H1 (cell line): ENCODE results near the gene PRR35. TPM values are rescaled to one million over a fixed set of nuclear protein-coding genes. Genes with fewer than 3 reads are reported as not detected.

Experiments used
- CTCF ChIA-PET: fragments of 300-600 bp; sonication (Branson Sonifier 250); formaldehyde crosslinking; loops from one replicate; lab custom pipeline; 2021; ENCODE audit not compliant: partially characterized antibody; lab: Charles Lee
- POLR2A ChIA-PET: fragments of 300-600 bp; sonication (Branson Sonifier 250); formaldehyde crosslinking; loops from one replicate; lab custom pipeline; 2021; ENCODE audit warnings: inconsistent platforms; ENCODE audit not compliant: partially characterized antibody; lab: Charles Lee
- DNase-seq, 2 experiments: peaks; one replicate each; pipeline versions ENCODE4 v3.0.0 to v3.0.0-alpha.2; 2010 to 2022; ENCODE audit warnings: low spot score in 2 of 2, low read depth in 1 of 2, mixed read lengths in 1 of 2
- FAIRE-seq: peaks from 2 replicates; lab custom pipeline; 2011; peaks lifted over from hg19 to GRCh38; lab: Jason Lieb, UNC
- H2AFZ ChIP-seq: 2 replicates; pipeline ENCODE4 v1.8.1; 2012; ENCODE audit warnings: low read length, inconsistent platforms
- H2AK5ac ChIP-seq: 2 replicates; pipeline ENCODE4 v1.6.1; 2013; ENCODE audit warnings: low read depth, low read length
- H2BK120ac ChIP-seq: replicated peaks from 2 replicates; pipeline ENCODE3; 2013; ENCODE audit warnings: low read depth, low read length, inconsistent platforms
- H2BK12ac ChIP-seq: 2 replicates; pipeline ENCODE4 v1.6.1; 2013; ENCODE audit warnings: low read depth, low read length
- H2BK15ac ChIP-seq: 2 replicates; pipeline ENCODE4 v1.6.1; 2013; ENCODE audit warnings: low read length
- H2BK20ac ChIP-seq: 2 replicates; pipeline ENCODE4 v1.6.1; 2013; ENCODE audit warnings: low read length
- H2BK5ac ChIP-seq: 2 replicates; pipeline ENCODE4 v1.6.1; 2013; ENCODE audit warnings: low read depth, low read length
- H3K14ac ChIP-seq: 2 replicates; pipeline ENCODE4 v1.6.1; 2013; ENCODE audit warnings: inconsistent platforms; ENCODE audit not compliant: insufficient read length
- H3K18ac ChIP-seq: 2 replicates; pipeline ENCODE4 v1.6.1; 2013; ENCODE audit warnings: low read length; ENCODE audit errors: extremely low read depth
- H3K23ac ChIP-seq: 2 replicates; pipeline ENCODE4 v1.6.1; 2013; ENCODE audit warnings: inconsistent platforms; ENCODE audit not compliant: insufficient read length
- H3K23me2 ChIP-seq: 2 replicates; pipeline ENCODE4 v1.6.1; 2013; ENCODE audit warnings: low read depth, low read length
- H3K27ac ChIP-seq: 2 replicates; pipeline ENCODE4 v1.6.1; 2011; ENCODE audit warnings: low read depth, low read length, inconsistent platforms
- H3K27me3 ChIP-seq, 4 experiments: replicated peaks in 1 of 4; 1 replicate in 1 of 4; 2 replicates in 3 of 4; pipeline versions ENCODE4 v1.6.1 to v1.8.1; 2011 to 2013; ENCODE audit warnings: low read length in 3 of 4, mild to moderate bottlenecking in 3 of 4, inconsistent platforms in 2 of 4, mixed read lengths in 2 of 4, moderate library complexity in 1 of 4; ENCODE audit not compliant: control insufficient read depth in 3 of 4, insufficient read depth in 3 of 4; ENCODE audit errors: extremely low read depth in 1 of 4
- H3K36me3 ChIP-seq, 4 experiments: 2 replicates each; pipeline versions ENCODE4 v1.6.1 to v1.8.1; 2011 to 2013; ENCODE audit warnings: mild to moderate bottlenecking in 4 of 4, low read length in 3 of 4, moderate library complexity in 2 of 4, control low read depth in 1 of 4, inconsistent platforms in 1 of 4; ENCODE audit not compliant: insufficient read depth in 4 of 4, control insufficient read depth in 2 of 4
- H3K4ac ChIP-seq: replicated peaks from 2 replicates; pipeline ENCODE3; 2013; ENCODE audit warnings: low read length, low read depth, mixed read lengths, inconsistent platforms; ENCODE audit not compliant: insufficient read length
- H3K4me1 ChIP-seq, 4 experiments: replicated peaks in 1 of 4; 1 replicate in 1 of 4; 2 replicates in 3 of 4; pipeline versions ENCODE4 v1.6.1 to v1.8.1; 2011 to 2013; ENCODE audit warnings: low read length in 3 of 4, inconsistent platforms in 2 of 4, mixed read lengths in 1 of 4; ENCODE audit not compliant: insufficient read depth in 4 of 4, control insufficient read depth in 3 of 4
- H3K4me2 ChIP-seq, 2 experiments: 2 replicates each; pipeline versions ENCODE4 v1.6.1 to v1.8.1; 2011 to 2013; ENCODE audit warnings: low read depth in 2 of 2, low read length in 2 of 2, control low read depth in 1 of 2, inconsistent platforms in 1 of 2, mild to moderate bottlenecking in 1 of 2; ENCODE audit not compliant: insufficient read depth in 1 of 2
- H3K4me3 ChIP-seq, 4 experiments: fragments of 200-600, 300-600 bp in 1 of 4; sonication (generic), shearing (Covaris generic), sonication (Bioruptor Twin) in 1 of 4; 2 replicates each; pipeline versions ENCODE4 v1.5.1 to v1.8.1; 2011 to 2016; ENCODE audit warnings: low read length in 4 of 4, low read depth in 3 of 4, control low read depth in 2 of 4, inconsistent platforms in 2 of 4, mild to moderate bottlenecking in 2 of 4, mixed read lengths in 1 of 4, moderate library complexity in 1 of 4; ENCODE audit not compliant: insufficient read depth in 2 of 4; ENCODE audit errors: extremely low read depth in 1 of 4
- H3K56ac ChIP-seq: replicated peaks from 2 replicates; pipeline ENCODE3; 2013; ENCODE audit warnings: low read depth, mild to moderate bottlenecking, mixed read lengths, low read length, inconsistent platforms; ENCODE audit not compliant: insufficient read length
- H3K79me1 ChIP-seq: 2 replicates; pipeline ENCODE4 v1.6.1; 2013; ENCODE audit warnings: low read depth, low read length, control low read depth
- H3K79me2 ChIP-seq, 2 experiments: 2 replicates each; pipeline versions ENCODE4 v1.6.1 to v1.8.1; 2012 to 2013; ENCODE audit warnings: low read length in 2 of 2, mild to moderate bottlenecking in 2 of 2, inconsistent platforms in 1 of 2; ENCODE audit not compliant: insufficient read depth in 2 of 2, control insufficient read depth in 1 of 2
- H3K9ac ChIP-seq, 4 experiments: replicated peaks in 1 of 4; 1 replicate in 1 of 4; 2 replicates in 3 of 4; pipeline versions ENCODE4 v1.6.1 to v1.8.1; 2011 to 2013; ENCODE audit warnings: low read depth in 3 of 4, low read length in 3 of 4, control low read depth in 2 of 4, mild to moderate bottlenecking in 2 of 4, moderate library complexity in 2 of 4, inconsistent platforms in 1 of 4; ENCODE audit errors: extremely low read depth in 1 of 4
- H3K9me3 ChIP-seq, 2 experiments: 2 replicates each; pipeline versions ENCODE4 v1.6.1 to v1.8.1; 2012 to 2013; ENCODE audit warnings: mild to moderate bottlenecking in 2 of 2, moderate library complexity in 2 of 2, control low read depth in 1 of 2, inconsistent platforms in 1 of 2, low read depth in 1 of 2, low read length in 1 of 2, mixed read lengths in 1 of 2; ENCODE audit not compliant: insufficient read depth in 2 of 2
- H4K20me1 ChIP-seq, 2 experiments: replicated peaks in 1 of 2; 2 replicates each; pipeline versions ENCODE3 to v1.8.1; 2011 to 2013; ENCODE audit warnings: inconsistent platforms in 2 of 2, low read length in 2 of 2, mild to moderate bottlenecking in 1 of 2; ENCODE audit not compliant: insufficient read depth in 2 of 2, control insufficient read depth in 1 of 2
- H4K5ac ChIP-seq: 2 replicates; pipeline ENCODE4 v1.6.1; 2013; ENCODE audit warnings: low read length, low read depth, mixed read lengths, inconsistent platforms; ENCODE audit not compliant: insufficient read length
- H4K8ac ChIP-seq: 2 replicates; pipeline ENCODE4 v1.8.0; 2013; ENCODE audit warnings: mild to moderate bottlenecking, moderate library complexity, low read length, inconsistent platforms; ENCODE audit not compliant: insufficient read depth; ENCODE audit errors: extremely low read depth
- H4K91ac ChIP-seq: replicated peaks from 2 replicates; pipeline ENCODE3; 2013; ENCODE audit warnings: low read length, mixed read lengths, inconsistent platforms; ENCODE audit not compliant: insufficient read length
- CBX8 ChIP-seq: fragments of 300-800, 300-1000 bp; sonication (generic); IDR thresholded peaks from 2 replicates; pipeline ENCODE4 v1.7.1; 2016; ENCODE audit warnings: low read depth, low read length, borderline replicate concordance
- E2F6 ChIP-seq: IDR thresholded peaks from 2 replicates; pipeline ENCODE4 v1.6.1; 2012; ENCODE audit warnings: inconsistent platforms
- EP300 ChIP-seq, 2 experiments: IDR thresholded peaks; 1 replicate in 1 of 2; 2 replicates in 1 of 2; pipeline ENCODE4 v1.6.1; 2011 to 2012; ENCODE audit warnings: low read depth in 2 of 2, low read length in 2 of 2, mild to moderate bottlenecking in 2 of 2, borderline replicate concordance in 1 of 2, inconsistent platforms in 1 of 2, moderate library complexity in 1 of 2
- HDAC6 ChIP-seq: IDR thresholded peaks from one replicate; pipeline ENCODE4 v1.7.1; 2012; ENCODE audit warnings: low read depth, mild to moderate bottlenecking, inconsistent platforms, low read length, moderate library complexity
- POU5F1 ChIP-seq: IDR thresholded peaks from 2 replicates; pipeline ENCODE4 v1.6.1; 2011; ENCODE audit warnings: low read depth, mild to moderate bottlenecking, low read length, moderate library complexity
- RFX5 ChIP-seq: IDR thresholded peaks from 2 replicates; pipeline ENCODE4 v1.6.1; 2011; ENCODE audit warnings: low read depth, low read length, improper control_type of control experiment, borderline replicate concordance
- SAP30 ChIP-seq: fragments of 300-600 bp; sonication (generic); IDR thresholded peaks from 2 replicates; pipeline ENCODE4 v1.7.1; 2012; ENCODE audit warnings: low read length, moderate library complexity, mild to moderate bottlenecking, inconsistent platforms; ENCODE audit not compliant: insufficient read depth, insufficient replicate concordance
- SP2 ChIP-seq: IDR thresholded peaks from 2 replicates; pipeline ENCODE4 v1.6.1; 2012; ENCODE audit warnings: mild to moderate bottlenecking, low read length, inconsistent platforms
- USF2 ChIP-seq: IDR thresholded peaks from 2 replicates; pipeline ENCODE4 v1.6.1; 2011; ENCODE audit warnings: low read length, improper control_type of control experiment
- WGBS, 2 experiments: shearing (Covaris generic) in 1 of 2; methylation state at CpG; one replicate each; pipeline versions ENCODE4 v1.1.6 to v1.1.7; 2013 to 2015; ENCODE audit warnings: low lambda C conversion rate in 2 of 2, mixed read lengths in 2 of 2, inconsistent platforms in 1 of 2, low coverage in 1 of 2, missing lambda C conversion rate in 1 of 2; ENCODE audit not compliant: insufficient replicate concordance in 2 of 2, insufficient coverage in 1 of 2, insufficient read length in 1 of 2; ENCODE audit errors: extremely low coverage in 1 of 2, missing lambda C conversion rate in 1 of 2; 5-methylcytosine and 5-hydroxymethylcytosine counted together
- polyA plus RNA-seq, 7 experiments: library from polyadenylated mRNA; depleted of rRNA in 3 of 7; stranded (reverse) in 5 of 7; unstranded in 2 of 7; fragments of >200 nt in 5 of 7; fragments of 200-250 nt in 2 of 7; gene quantifications; 1 replicate in 5 of 7; 2 replicates in 1 of 7; 4 replicates in 1 of 7; pipeline versions ENCODE4 v1.2.1 to v1.2.3, GENCODE V29; 2011 to 2013; ENCODE audit warnings: missing spikeins in 2 of 7, mixed read lengths in 2 of 7
- total RNA-seq: library from RNA; stranded (reverse); fragmentation: NEBNext Ultra II Directional; extraction: Animal tissue kit (Norgen Biotek cat#: 25700); gene quantifications from 2 replicates; pipeline ENCODE4 v1.2.1, GENCODE V29; 2021

The PRR35 gene
- total and polyA plus RNA-seq, 2 of the 8 experiments (the other 6 are each of a cell fraction or from before 2014, with no cell fraction given), result 0.38 to 0.50 TPM

GRCh38 chr16:572865-573650 is 12.9 kb downstream of the PRR35 start:
- POLR2A ChIA-PET, result interaction anchor here (1.4 to 3.0 kb wide), 3 partner anchors 15 to 50 kb away, joined by 3 to 9 read pairs (median 3); no protein-coding TSS in a partner anchor
- no peak for FAIRE-seq
- TF ChIP-seq E2F6, result no peak
- no peak for TF ChIP-seq USF2
- TF ChIP-seq RFX5, result no peak
- no peak for TF ChIP-seq CBX8
- no peak for TF ChIP-seq HDAC6
- TF ChIP-seq EP300 (IDR thresholded peaks at IDR 0.05; ENCODE audit: borderline replicate concordance in 1 of 2, low read depth in 2 of 2, low read length in 2 of 2), result no peak
- no peak for TF ChIP-seq POU5F1
- no peak for TF ChIP-seq SAP30
- no peak for TF ChIP-seq SP2

More at GRCh38 chr16:572865-573650, 12.9 kb downstream of the PRR35 start:
- Histone ChIP-seq H3K4me3 (no peak overlapping the region), H3K36me3 (peaks cover 0 to 14% (median 0%) of the 10 kb centered on the region in 4 experiments; a peak in 3 of 8 replicates), H2BK15ac (no peak overlapping the region), H3K9me3 (no peaks in the 10 kb centered on the region), H4K8ac (no peak overlapping the region; the same call in 1 of the 2 replicates), H3K14ac (no peak overlapping the region), H2AFZ (no peak overlapping the region), H3K4me1 (peaks cover 0 to 8% (median 0%) of the 10 kb centered on the region in 4 experiments; a peak in 5 of 7 replicates), H3K9ac (no peak overlapping the region), H4K20me1 (peaks cover 0 to 15% of the 10 kb centered on the region in 2 experiments), H3K23ac (no peak overlapping the region), H3K27me3 (no peaks in the 10 kb centered on the region), H3K18ac (no peak overlapping the region), H2BK20ac (no peak overlapping the region), H3K56ac (no peak overlapping the region), H4K91ac (no peak overlapping the region), H2AK5ac (no peak overlapping the region), H2BK5ac (no peak overlapping the region), H3K79me1 (no peaks in the 10 kb centered on the region; the same call in none of the 2 replicates), H3K27ac (no peak overlapping the region), H2BK120ac (no peak overlapping the region), H3K4ac (no peak overlapping the region), H4K5ac (no peak overlapping the region), H2BK12ac (no peak overlapping the region), H3K4me2 (no peak overlapping the region), H3K23me2 (peaks cover 9% of the 10 kb centered on the region; the same call in 1 of the 2 replicates), H3K79me2 (peaks cover 0 to 9% of the 10 kb centered on the region in 2 experiments; a peak in 1 of 4 replicates)
- CTCF ChIA-PET, result interaction anchor here (0.9 to 2.7 kb wide), 4 partner anchors 9 to 53 kb away, joined by 3 to 13 read pairs (median 4); no protein-coding TSS in a partner anchor
- WGBS, 2 experiments, result 90% methylated on average over 19 of the region's 27 CpGs; no CpG with 5 or more reads in 1 of the 2 experiments
- no peak for DNase-seq
